Naive thymus-derived CD4-positive, alpha-beta T cell (primary cell): ENCODE measurements around the gene PHIP. TPM values are rescaled to one million over a fixed set of nuclear protein-coding genes. Genes with fewer than 3 reads are reported as not detected.

Experiments
- ATAC-seq: fragments of 150-1000 bp; cut with Tn5 transposase; 2 replicates; pipeline ENCODE4 v1.10.0; 2021; ENCODE audit warnings: mild to moderate bottlenecking, moderate library complexity
- CTCF ChIA-PET: fragments of 350-600 bp; sonication (Branson Sonifier 250); formaldehyde crosslinking; loops from one replicate; lab custom pipeline; 2021; ENCODE audit warnings: antibody characterized with exemption; lab: Charles Lee
- POLR2A ChIA-PET: fragments of 350-600 bp; sonication (Branson Sonifier 250); formaldehyde crosslinking; loops from one replicate; lab custom pipeline; 2021; ENCODE audit warnings: antibody characterized with exemption, inconsistent platforms; lab: Charles Lee
- DNase-seq, 9 donors: peaks; one replicate each; pipeline versions ENCODE4 v3.0.0 to v3.0.0-alpha.2; 2020 to 2022; ENCODE audit warnings: mixed read lengths in 1 of 9
- H3K27ac ChIP-seq: one replicate; pipeline ENCODE4 v1.7.0; 2013; ENCODE audit warnings: mild to moderate bottlenecking, low read depth, low read length, moderate library complexity
- H3K27me3 ChIP-seq, 2 donors: one replicate each; pipeline ENCODE4 v1.7.0; 2013; ENCODE audit warnings: low read length in 2 of 2, mild to moderate bottlenecking in 2 of 2, moderate library complexity in 2 of 2; ENCODE audit not compliant: control insufficient read depth in 2 of 2, insufficient read depth in 2 of 2
- H3K36me3 ChIP-seq, 3 experiments: 1 replicate in 2 of 3; 2 replicates in 1 of 3; pipeline ENCODE4 v1.7.0; 2013; ENCODE audit warnings: low read length in 3 of 3, mild to moderate bottlenecking in 3 of 3, moderate library complexity in 1 of 3; ENCODE audit not compliant: insufficient read depth in 3 of 3, control insufficient read depth in 2 of 3
- H3K4me1 ChIP-seq, 2 donors: one replicate each; pipeline ENCODE4 v1.7.0; 2013; ENCODE audit warnings: low read length in 2 of 2, mild to moderate bottlenecking in 2 of 2, moderate library complexity in 1 of 2; ENCODE audit not compliant: control insufficient read depth in 2 of 2, insufficient read depth in 2 of 2
- H3K4me3 ChIP-seq: 2 replicates; pipeline ENCODE4 v1.7.0; 2013; ENCODE audit warnings: mild to moderate bottlenecking, low read length
- H3K9me3 ChIP-seq, 3 experiments: 1 replicate in 2 of 3; 2 replicates in 1 of 3; pipeline ENCODE4 v1.7.0; 2013; ENCODE audit warnings: low read length in 3 of 3; ENCODE audit not compliant: control insufficient read depth in 2 of 3
- H3K27ac Mint-ChIP-seq, 9 donors: one replicate each; pipeline ENCODE4 v1.8.0; 2020 to 2022; ENCODE audit warnings: mixed read lengths in 9 of 9, mild to moderate bottlenecking in 8 of 9, moderate library complexity in 5 of 9, inconsistent platforms in 2 of 9
- H3K27me3 Mint-ChIP-seq, 5 donors: one replicate each; pipeline ENCODE4 v1.8.0; 2021 to 2022; ENCODE audit warnings: mixed read lengths in 5 of 5, mild to moderate bottlenecking in 1 of 5
- H3K36me3 Mint-ChIP-seq, 5 donors: one replicate each; pipeline ENCODE4 v1.8.0; 2020 to 2022; ENCODE audit warnings: mixed read lengths in 5 of 5, mild to moderate bottlenecking in 3 of 5, inconsistent platforms in 1 of 5
- H3K4me1 Mint-ChIP-seq, 7 donors: one replicate each; pipeline ENCODE4 v1.8.0; 2020 to 2022; ENCODE audit warnings: mixed read lengths in 7 of 7, mild to moderate bottlenecking in 3 of 7, inconsistent platforms in 1 of 7
- H3K4me3 Mint-ChIP-seq, 10 donors: one replicate each; pipeline ENCODE4 v1.8.0; 2020 to 2022; ENCODE audit warnings: mild to moderate bottlenecking in 10 of 10, mixed read lengths in 10 of 10, moderate library complexity in 6 of 10, inconsistent platforms in 2 of 10
- H3K9me3 Mint-ChIP-seq, 11 donors: one replicate each; pipeline ENCODE4 v1.8.0; 2020 to 2022; ENCODE audit warnings: mixed read lengths in 11 of 11, mild to moderate bottlenecking in 4 of 11, inconsistent platforms in 1 of 11, moderate library complexity in 1 of 11
- intact Hi-C, 2 donors: fragments of 100-400 bp; cut with micrococcal nuclease; formaldehyde crosslinking; loops; one replicate each; pipeline ENCODE4 v1.15.1; 2023
- polyA plus RNA-seq, 2 donors: library from polyadenylated mRNA; unstranded; fragments of 300-500 nt; fragmentation: Illumina TruSeq; gene quantifications; one replicate each; pipeline ENCODE4 v1.2.3, GENCODE V29; 2021
- total RNA-seq, 6 experiments: library from RNA in 5 of 6; stranded (reverse) in 5 of 6; gene quantifications; 1 replicate in 5 of 6; 2 replicates in 1 of 6; pipeline ENCODE4 v1.2.3 and lab custom pipeline; 2021 to 2026

The PHIP gene
- total and polyA plus RNA-seq, 7 experiments from 2014 or later: 13.4 to 46.8 (median 41.3) TPM

DNA sequence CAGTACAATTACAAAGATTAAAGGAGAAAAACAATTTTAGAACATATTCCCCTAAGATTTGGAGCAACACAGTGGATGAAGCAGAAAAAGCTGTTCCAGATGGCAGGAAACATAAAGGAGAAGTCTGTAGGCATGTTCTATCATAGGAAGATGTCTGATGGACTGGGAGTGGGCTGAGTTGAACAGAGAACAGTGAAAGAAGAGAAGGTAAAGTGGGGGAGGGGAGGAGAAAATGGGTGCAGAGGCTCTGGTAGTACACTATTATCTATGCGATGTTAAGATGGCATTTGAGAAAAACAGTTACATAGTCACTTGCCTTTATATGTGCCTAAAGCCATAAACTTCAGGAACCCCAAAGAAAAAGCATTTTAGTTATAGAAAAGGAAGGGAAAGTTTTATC, 4.2 kb upstream of the PHIP start:
- H3K27me3 Mint-ChIP-seq: peaks cover 7 to 54% (median 30%) of the 10 kb centered on the region in 5 donors
- H3K27ac Mint-ChIP-seq: no peak overlapping the region
- no peaks in the 10 kb centered on the region for H3K36me3 Mint-ChIP-seq
- ChIA-PET CTCF (interaction anchor here (0.5 kb wide), 1 partner anchor 58 kb away, joined by 3 read pairs; no protein-coding TSS in a partner anchor), POLR2A (no interaction called here)
- H3K27ac ChIP-seq: no peak overlapping the region
- H3K4me3 ChIP-seq: no peak overlapping the region
- H3K36me3 ChIP-seq: peaks cover 0 to 10% (median 0%) of the 10 kb centered on the region in 3 experiments
- peaks cover 9 to 21% (median 17%) of the 10 kb centered on the region in 7 donors for H3K4me1 Mint-ChIP-seq
- no peak for ATAC-seq
- H3K9me3 Mint-ChIP-seq: peaks cover 0 to 8% (median 0%) of the 10 kb centered on the region in 11 donors
- no peak overlapping the region for H3K4me3 Mint-ChIP-seq
- no peaks in the 10 kb centered on the region for H3K9me3 ChIP-seq
- intact Hi-C loops: no loop called here
- H3K4me1 ChIP-seq: no peaks in the 10 kb centered on the region
- no peak for DNase-seq
- no peaks in the 10 kb centered on the region for H3K27me3 ChIP-seq

DNA sequence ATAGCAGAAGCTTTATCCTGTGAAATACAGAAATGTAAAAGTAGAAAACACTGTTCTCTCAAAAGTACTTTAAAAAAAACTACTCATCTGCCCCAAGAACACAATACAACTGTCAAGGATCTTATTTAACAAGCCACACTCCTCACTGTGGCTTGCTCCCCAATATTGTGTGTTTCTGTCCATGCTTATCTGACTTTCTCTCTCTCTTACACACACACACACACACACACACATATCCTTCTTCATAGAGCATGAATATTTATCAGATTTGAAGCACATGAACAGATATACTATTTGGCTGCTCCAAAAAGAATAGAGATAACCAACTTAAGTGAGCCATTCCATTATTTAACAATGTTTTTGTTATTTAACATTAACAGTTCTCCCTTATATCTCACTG, 3.6 kb upstream of the PHIP start:
- H3K9me3 Mint-ChIP-seq: peaks cover 0 to 8% (median 0%) of the 10 kb centered on the region in 11 donors
- no peak overlapping the region for H3K4me3 Mint-ChIP-seq
- CTCF ChIA-PET: interaction anchor here (0.5 kb wide), 1 partner anchor 57 kb away, joined by 3 read pairs; no protein-coding TSS in a partner anchor
- POLR2A ChIA-PET: no interaction called here
- no peaks in the 10 kb centered on the region for H3K9me3 ChIP-seq
- no peaks in the 10 kb centered on the region for H3K27me3 ChIP-seq
- intact Hi-C loops: no loop called here
- H3K36me3 ChIP-seq: peaks cover 0 to 12% (median 0%) of the 10 kb centered on the region in 3 experiments
- no peak overlapping the region for H3K4me3 ChIP-seq
- H3K27me3 Mint-ChIP-seq: peaks cover 7 to 48% (median 30%) of the 10 kb centered on the region in 5 donors
- no peak overlapping the region for H3K27ac Mint-ChIP-seq
- DNase-seq (no peak), ATAC-seq (no peak)
- H3K36me3 Mint-ChIP-seq: peaks cover 0 to 2% (median 0%) of the 10 kb centered on the region in 5 donors
- peaks cover 9 to 21% (median 17%) of the 10 kb centered on the region in 7 donors for H3K4me1 Mint-ChIP-seq
- no peaks in the 10 kb centered on the region for H3K4me1 ChIP-seq
- no peak overlapping the region for H3K27ac ChIP-seq

DNA sequence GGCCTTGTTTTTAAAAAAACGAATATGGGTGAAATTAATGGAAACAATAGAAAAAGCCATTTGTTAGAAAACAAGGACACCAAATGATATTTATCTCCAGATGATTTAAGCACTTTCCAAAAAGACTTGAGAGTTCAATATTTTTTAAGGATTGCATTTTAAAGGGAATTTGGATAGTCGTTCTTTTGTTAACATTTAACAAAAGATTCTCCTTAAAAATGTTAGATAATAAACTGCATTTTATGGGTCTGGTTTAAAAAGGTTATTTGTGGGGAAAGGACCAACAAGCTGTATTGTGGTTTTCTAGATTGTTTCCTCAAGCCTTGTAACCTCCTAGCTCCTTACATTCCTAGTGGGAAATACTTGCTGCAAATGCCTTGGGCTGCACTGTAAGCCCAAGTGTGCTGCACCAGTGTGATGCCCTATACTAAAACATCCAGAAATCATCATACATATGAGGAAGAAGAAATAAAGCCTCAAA, 1.5 kb upstream of the PHIP start:
- Mint-ChIP-seq H3K9me3 (peaks cover 0 to 10% (median 0%) of the 10 kb centered on the region in 11 donors), H3K27ac (peak overlapping the region; percentile 46 to 98 (median 95)), H3K36me3 (peaks cover 0 to 9% (median 0%) of the 10 kb centered on the region in 5 donors), H3K27me3 (peaks cover 4 to 34% (median 28%) of the 10 kb centered on the region in 5 donors), H3K4me1 (peaks cover 19 to 40% (median 36%) of the 10 kb centered on the region in 7 donors), H3K4me3 (peak overlapping the region; percentile 89 to 98 (median 94))
- no peak overlapping the region for H3K4me3 ChIP-seq
- ChIA-PET CTCF (no interaction called here), POLR2A (interaction anchor here (0.9 to 5.6 kb wide), 7 partner anchors 8 to 213 kb away, joined by 3 to 44 read pairs (median 7); partner anchors contain the start of genes HMGN3 and IRAK1BP1)
- ATAC-seq: no peak
- no peaks in the 10 kb centered on the region for H3K27me3 ChIP-seq
- H3K27ac ChIP-seq: peak overlapping the region; percentile 90
- no peak for DNase-seq
- peaks cover 13 to 14% of the 10 kb centered on the region in 2 donors for H3K4me1 ChIP-seq
- H3K36me3 ChIP-seq: peaks cover 0 to 12% (median 0%) of the 10 kb centered on the region in 3 experiments
- intact Hi-C loops: loop anchor here (2.0 to 10.0 kb wide), 7 partner anchors 37 to 1028 kb away; partner anchors contain the start of genes BCKDHB (in 1 of the 2) and TTK (in 1 of the 2)
- H3K9me3 ChIP-seq: no peaks in the 10 kb centered on the region

DNA sequence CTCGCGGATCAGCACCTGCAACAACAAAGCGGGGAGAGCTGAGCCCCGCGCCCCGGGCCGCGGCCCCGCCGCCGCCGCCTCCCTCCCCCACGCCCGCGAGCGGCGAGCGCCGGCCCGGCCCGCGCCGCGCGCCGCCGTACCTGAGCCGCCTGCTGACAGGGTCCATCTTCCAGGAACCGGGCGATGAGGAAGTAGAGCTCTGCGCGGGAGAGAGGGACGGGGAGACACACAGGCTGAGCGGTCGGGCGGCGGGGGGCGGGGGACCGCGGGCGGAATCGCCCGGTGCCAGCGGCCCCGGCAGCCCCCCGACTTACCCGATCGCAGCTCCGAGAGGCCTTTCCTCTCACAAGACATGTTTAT, 359 bp downstream of the PHIP start:
- peak overlapping the region; percentile 90 for H3K27ac ChIP-seq
- Mint-ChIP-seq H3K4me1 (peaks cover 21 to 53% (median 47%) of the 10 kb centered on the region in 7 donors), H3K4me3 (peak overlapping the region; percentile 89 to 98 (median 94)), H3K36me3 (peaks cover 0 to 13% (median 0%) of the 10 kb centered on the region in 5 donors), H3K27me3 (peaks cover 4 to 19% (median 12%) of the 10 kb centered on the region in 5 donors), H3K9me3 (peaks cover 0 to 9% (median 0%) of the 10 kb centered on the region in 11 donors), H3K27ac (peak overlapping the region; percentile 93 to 98 (median 95))
- no peaks in the 10 kb centered on the region for H3K27me3 ChIP-seq
- intact Hi-C loops: loop anchor here (1.0 to 10.0 kb wide), 16 partner anchors 7 to 1030 kb away; partner anchors contain the start of genes BCKDHB (in 2 of the 2), HMGN3 (in 2 of the 2), IRAK1BP1 (in 2 of the 2) and LCA5 (in 2 of the 2)
- H3K36me3 ChIP-seq: peaks cover 0 to 12% (median 0%) of the 10 kb centered on the region in 3 experiments
- ChIA-PET CTCF (interaction anchor here (1.6 kb wide), 1 partner anchor 35 kb away, joined by 5 read pairs; no protein-coding TSS in a partner anchor), POLR2A (interaction anchor here (0.6 to 5.6 kb wide), 15 partner anchors 10 to 1029 kb away, joined by 3 to 44 read pairs (median 7); partner anchors contain the start of genes BCKDHB, HMGN3, IRAK1BP1 and LCA5)
- ATAC-seq: peak; percentile 12
- peak overlapping the region; percentile 82 for H3K4me3 ChIP-seq
- peaks cover 22 to 27% of the 10 kb centered on the region in 2 donors for H3K4me1 ChIP-seq
- no peak for DNase-seq
- no peaks in the 10 kb centered on the region for H3K9me3 ChIP-seq

DNA sequence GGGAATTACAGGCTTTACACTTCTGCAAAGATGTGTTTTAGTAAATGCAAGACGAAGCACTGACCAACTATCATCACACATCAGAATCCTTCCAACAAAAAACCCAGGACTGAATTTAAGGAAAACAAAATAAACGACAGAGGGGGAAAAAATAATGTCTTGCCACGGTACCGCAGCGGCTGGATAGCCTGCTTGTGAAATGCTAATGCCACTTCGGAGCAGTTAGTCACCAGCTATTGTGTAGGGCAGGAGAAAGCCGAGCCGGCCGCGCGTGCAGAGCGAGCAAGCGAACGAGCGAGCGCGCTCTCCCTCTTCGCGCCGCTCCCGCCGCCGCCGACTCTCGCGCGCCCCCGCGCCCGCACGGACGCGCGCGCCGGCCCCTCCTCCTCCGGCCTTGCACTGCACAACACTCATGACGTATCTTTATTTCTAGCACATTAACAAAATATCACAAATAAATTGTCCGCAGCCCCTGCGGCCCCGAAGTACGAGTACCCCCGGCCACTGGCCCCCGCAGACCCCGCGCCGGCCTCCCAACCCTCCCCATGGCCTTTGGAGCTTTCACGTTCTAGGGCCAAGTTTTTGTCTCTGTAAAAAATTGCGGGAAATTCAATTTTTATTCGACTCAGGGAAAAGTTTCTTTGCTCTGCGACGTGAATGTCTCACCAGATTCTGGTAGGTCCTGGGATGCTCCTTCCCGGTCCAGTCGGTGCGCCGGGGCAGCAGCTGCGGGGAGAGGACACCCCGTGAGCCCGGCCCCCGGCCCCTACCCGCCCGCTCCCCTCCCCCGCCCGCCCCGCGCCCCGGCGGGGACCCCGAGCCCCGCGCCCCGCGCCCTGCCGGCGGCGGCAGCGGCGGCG, 1.0 kb downstream of the PHIP start:
- CTCF ChIA-PET: interaction anchor here (0.6 kb wide), 1 partner anchor 176 kb away, joined by 3 read pairs; no protein-coding TSS in a partner anchor
- Histone ChIP-seq H3K36me3 (peaks cover 0 to 12% (median 0%) of the 10 kb centered on the region in 3 experiments), H3K4me3 (peak overlapping the region; percentile 83), H3K27ac (peak overlapping the region; percentile 98), H3K4me1 (peaks cover 27 to 28% of the 10 kb centered on the region in 2 donors), H3K9me3 (no peaks in the 10 kb centered on the region), H3K27me3 (no peaks in the 10 kb centered on the region)
- DNase-seq: peak; percentile 82 to 96 (median 93)
- peaks cover 0 to 9% (median 0%) of the 10 kb centered on the region in 11 donors for H3K9me3 Mint-ChIP-seq
- H3K36me3 Mint-ChIP-seq: peaks cover 0 to 13% (median 0%) of the 10 kb centered on the region in 5 donors
- intact Hi-C loops: loop anchor here (1.0 to 10.0 kb wide), 7 partner anchors 16 to 1030 kb away; partner anchors contain the start of genes BCKDHB (in 1 of the 2) and TTK (in 1 of the 2)
- POLR2A ChIA-PET: interaction anchor here (1.0 to 5.6 kb wide), 12 partner anchors 10 to 1030 kb away, joined by 3 to 44 read pairs (median 8); partner anchors contain the start of genes BCKDHB, HMGN3 and LCA5
- peaks cover 0 to 14% (median 6%) of the 10 kb centered on the region in 5 donors for H3K27me3 Mint-ChIP-seq
- peaks cover 26 to 58% (median 54%) of the 10 kb centered on the region in 7 donors for H3K4me1 Mint-ChIP-seq
- peak overlapping the region; percentile 84 to 96 (median 92) for H3K27ac Mint-ChIP-seq
- H3K4me3 Mint-ChIP-seq: peak overlapping the region; percentile 87 to 97 (median 93)
- ATAC-seq: peak; percentile 75
